ENCODE results near the gene GCN1.

DNA sequence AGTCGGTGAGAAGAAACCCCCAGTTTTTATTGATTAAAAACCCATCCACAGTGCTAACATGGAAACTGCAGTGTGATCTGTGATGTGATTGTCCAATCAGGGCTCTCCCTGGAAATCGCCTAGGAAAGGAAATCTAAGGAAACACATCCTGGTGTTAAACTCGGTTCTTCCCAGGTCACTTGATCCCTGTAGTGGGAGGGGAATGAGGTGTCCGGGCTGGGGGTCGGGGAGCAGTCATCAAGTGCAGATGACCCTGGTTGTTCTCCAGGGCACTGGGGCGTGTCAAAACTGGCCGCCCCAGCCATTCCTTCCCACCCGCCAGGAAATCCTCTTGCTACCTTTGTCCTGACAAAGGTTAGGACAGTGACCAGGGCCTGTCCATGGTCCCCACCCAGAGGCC lies 98.8 kb downstream of the GCN1 start:
- no peak for TF ChIP-seq RELA (CRISPR knock-in tag; IDR thresholded peaks at IDR 0.05; ENCODE audit: borderline replicate concordance)
- TF ChIP-seq, protein P1, sequence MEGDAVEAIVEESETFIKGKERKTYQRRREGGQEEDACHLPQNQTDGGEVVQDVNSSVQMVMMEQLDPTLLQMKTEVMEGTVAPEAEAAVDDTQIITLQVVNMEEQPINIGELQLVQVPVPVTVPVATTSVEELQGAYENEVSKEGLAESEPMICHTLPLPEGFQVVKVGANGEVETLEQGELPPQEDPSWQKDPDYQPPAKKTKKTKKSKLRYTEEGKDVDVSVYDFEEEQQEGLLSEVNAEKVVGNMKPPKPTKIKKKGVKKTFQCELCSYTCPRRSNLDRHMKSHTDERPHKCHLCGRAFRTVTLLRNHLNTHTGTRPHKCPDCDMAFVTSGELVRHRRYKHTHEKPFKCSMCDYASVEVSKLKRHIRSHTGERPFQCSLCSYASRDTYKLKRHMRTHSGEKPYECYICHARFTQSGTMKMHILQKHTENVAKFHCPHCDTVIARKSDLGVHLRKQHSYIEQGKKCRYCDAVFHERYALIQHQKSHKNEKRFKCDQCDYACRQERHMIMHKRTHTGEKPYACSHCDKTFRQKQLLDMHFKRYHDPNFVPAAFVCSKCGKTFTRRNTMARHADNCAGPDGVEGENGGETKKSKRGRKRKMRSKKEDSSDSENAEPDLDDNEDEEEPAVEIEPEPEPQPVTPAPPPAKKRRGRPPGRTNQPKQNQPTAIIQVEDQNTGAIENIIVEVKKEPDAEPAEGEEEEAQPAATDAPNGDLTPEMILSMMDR (IDR thresholded peaks at IDR 0.05) = no peak
- TF ChIP-seq, protein P2, sequence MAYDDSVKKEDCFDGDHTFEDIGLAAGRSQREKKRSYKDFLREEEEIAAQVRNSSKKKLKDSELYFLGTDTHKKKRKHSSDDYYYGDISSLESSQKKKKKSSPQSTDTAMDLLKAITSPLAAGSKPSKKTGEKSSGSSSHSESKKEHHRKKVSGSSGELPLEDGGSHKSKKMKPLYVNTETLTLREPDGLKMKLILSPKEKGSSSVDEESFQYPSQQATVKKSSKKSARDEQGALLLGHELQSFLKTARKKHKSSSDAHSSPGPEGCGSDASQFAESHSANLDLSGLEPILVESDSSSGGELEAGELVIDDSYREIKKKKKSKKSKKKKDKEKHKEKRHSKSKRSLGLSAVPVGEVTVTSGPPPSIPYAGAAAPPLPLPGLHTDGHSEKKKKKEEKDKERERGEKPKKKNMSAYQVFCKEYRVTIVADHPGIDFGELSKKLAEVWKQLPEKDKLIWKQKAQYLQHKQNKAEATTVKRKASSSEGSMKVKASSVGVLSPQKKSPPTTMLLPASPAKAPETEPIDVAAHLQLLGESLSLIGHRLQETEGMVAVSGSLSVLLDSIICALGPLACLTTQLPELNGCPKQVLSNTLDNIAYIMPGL (CRISPR knock-in tag; IDR thresholded peaks at IDR 0.05) = no peak
- TF ChIP-seq, protein P3, sequence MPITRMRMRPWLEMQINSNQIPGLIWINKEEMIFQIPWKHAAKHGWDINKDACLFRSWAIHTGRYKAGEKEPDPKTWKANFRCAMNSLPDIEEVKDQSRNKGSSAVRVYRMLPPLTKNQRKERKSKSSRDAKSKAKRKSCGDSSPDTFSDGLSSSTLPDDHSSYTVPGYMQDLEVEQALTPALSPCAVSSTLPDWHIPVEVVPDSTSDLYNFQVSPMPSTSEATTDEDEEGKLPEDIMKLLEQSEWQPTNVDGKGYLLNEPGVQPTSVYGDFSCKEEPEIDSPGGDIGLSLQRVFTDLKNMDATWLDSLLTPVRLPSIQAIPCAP (CRISPR knock-in tag; IDR thresholded peaks at IDR 0.05) = no peak
- TF ChIP-seq ZNF317 (CRISPR knock-in tag; IDR thresholded peaks at IDR 0.05; ENCODE audit: borderline replicate concordance, low read depth) = no peak
- TF ChIP-seq, protein P4, sequence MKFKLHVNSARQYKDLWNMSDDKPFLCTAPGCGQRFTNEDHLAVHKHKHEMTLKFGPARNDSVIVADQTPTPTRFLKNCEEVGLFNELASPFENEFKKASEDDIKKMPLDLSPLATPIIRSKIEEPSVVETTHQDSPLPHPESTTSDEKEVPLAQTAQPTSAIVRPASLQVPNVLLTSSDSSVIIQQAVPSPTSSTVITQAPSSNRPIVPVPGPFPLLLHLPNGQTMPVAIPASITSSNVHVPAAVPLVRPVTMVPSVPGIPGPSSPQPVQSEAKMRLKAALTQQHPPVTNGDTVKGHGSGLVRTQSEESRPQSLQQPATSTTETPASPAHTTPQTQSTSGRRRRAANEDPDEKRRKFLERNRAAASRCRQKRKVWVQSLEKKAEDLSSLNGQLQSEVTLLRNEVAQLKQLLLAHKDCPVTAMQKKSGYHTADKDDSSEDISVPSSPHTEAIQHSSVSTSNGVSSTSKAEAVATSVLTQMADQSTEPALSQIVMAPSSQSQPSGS (CRISPR knock-in tag; IDR thresholded peaks at IDR 0.05; ENCODE audit: borderline replicate concordance, low read depth) = no peak
- TF ChIP-seq, protein P5, sequence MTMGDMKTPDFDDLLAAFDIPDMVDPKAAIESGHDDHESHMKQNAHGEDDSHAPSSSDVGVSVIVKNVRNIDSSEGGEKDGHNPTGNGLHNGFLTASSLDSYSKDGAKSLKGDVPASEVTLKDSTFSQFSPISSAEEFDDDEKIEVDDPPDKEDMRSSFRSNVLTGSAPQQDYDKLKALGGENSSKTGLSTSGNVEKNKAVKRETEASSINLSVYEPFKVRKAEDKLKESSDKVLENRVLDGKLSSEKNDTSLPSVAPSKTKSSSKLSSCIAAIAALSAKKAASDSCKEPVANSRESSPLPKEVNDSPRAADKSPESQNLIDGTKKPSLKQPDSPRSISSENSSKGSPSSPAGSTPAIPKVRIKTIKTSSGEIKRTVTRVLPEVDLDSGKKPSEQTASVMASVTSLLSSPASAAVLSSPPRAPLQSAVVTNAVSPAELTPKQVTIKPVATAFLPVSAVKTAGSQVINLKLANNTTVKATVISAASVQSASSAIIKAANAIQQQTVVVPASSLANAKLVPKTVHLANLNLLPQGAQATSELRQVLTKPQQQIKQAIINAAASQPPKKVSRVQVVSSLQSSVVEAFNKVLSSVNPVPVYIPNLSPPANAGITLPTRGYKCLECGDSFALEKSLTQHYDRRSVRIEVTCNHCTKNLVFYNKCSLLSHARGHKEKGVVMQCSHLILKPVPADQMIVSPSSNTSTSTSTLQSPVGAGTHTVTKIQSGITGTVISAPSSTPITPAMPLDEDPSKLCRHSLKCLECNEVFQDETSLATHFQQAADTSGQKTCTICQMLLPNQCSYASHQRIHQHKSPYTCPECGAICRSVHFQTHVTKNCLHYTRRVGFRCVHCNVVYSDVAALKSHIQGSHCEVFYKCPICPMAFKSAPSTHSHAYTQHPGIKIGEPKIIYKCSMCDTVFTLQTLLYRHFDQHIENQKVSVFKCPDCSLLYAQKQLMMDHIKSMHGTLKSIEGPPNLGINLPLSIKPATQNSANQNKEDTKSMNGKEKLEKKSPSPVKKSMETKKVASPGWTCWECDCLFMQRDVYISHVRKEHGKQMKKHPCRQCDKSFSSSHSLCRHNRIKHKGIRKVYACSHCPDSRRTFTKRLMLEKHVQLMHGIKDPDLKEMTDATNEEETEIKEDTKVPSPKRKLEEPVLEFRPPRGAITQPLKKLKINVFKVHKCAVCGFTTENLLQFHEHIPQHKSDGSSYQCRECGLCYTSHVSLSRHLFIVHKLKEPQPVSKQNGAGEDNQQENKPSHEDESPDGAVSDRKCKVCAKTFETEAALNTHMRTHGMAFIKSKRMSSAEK (CRISPR knock-in tag; IDR thresholded peaks at IDR 0.05; ENCODE audit: borderline replicate concordance) = no peak
- TF ChIP-seq FOXJ3 (CRISPR knock-in tag; IDR thresholded peaks at IDR 0.05; ENCODE audit: borderline replicate concordance) = no peak
- TF ChIP-seq CREB1 (CRISPR knock-in tag; IDR thresholded peaks at IDR 0.05) = no peak
- TF ChIP-seq TEAD1 (CRISPR knock-in tag; IDR thresholded peaks at IDR 0.05) = no peak
- TF ChIP-seq CREM (CRISPR knock-in tag; IDR thresholded peaks at IDR 0.05) = no peak
- TF ChIP-seq TCF7 (CRISPR knock-in tag; IDR thresholded peaks at IDR 0.05; ENCODE audit: low read depth) = no peak
